GM19351 (cell line): ENCODE measurements around the gene CASK.

Experiments used
- ATAC-seq: cut with Tn5 transposase; IDR thresholded peaks from one replicate; pipeline ENCODE4 v1.9.1; 2021; ENCODE audit warnings: mild to moderate bottlenecking, moderate library complexity; ENCODE audit not compliant: unreplicated experiment

CASK gene

DNA sequence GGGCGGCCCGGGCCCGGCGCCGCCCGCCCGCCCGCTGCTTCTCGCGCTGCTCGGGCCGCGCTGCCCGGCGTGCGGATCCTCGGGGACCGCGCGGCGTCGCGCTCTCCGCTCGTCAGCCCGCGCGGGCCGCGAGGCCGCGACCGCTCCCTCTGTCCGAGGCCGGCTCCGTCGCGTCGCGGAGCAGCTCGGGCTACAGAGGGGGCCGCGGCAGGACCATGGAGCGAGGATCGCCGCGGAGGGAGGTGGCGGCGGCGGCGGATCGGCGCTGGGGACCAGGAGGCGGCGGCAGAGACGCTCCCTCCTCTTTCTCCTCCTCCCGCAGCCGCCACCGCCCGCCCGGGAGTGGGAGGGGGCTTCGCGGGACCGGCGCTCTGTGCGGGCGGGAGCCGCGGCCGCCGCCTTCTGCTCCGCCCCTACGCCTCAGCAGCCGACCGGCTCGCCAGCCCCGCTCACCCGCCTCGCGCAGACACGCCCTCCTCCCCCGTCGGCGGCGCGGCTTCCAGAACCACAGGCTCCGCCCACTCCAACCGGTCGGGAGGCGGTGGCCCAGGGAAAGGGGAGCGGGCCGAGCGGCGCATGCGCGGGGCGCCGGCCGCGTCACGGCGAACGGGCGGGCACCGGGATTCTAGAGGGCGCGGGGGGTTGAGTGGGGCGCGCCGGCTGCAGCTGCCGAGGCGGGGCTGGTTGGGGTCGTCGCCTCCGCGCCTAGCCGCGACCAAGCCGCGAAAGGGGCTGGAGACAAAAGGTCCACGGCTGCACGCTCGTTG, at the start of gene CASK:
Gene CASK (minus strand): TSS at position 344 of the 767 bp plus-strand sequence. CDS start 566 bp downstream, outside the sequence.
- ATAC-seq, result peak; percentile 81

DNA sequence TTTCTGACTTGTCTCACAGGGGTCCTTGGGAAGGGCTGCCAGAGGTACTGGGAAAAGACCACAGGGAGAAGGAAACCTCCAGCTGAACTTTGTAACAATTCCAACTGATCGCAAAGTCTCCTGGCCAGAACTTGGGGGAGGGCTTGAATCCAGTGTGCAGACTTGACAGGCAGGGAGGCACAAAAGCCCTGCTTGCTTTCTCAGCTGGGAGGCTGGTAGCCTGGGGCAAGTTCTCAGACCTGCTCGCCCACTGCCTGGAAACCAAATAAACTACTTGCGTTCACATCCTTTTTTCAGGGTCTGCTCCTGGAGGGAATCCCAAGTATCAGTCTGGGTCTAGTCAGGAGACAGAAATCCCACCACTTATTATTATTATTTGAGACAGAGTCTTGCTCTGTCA, 48.0 kb upstream of the CASK start:
- no peak for ATAC-seq

DNA sequence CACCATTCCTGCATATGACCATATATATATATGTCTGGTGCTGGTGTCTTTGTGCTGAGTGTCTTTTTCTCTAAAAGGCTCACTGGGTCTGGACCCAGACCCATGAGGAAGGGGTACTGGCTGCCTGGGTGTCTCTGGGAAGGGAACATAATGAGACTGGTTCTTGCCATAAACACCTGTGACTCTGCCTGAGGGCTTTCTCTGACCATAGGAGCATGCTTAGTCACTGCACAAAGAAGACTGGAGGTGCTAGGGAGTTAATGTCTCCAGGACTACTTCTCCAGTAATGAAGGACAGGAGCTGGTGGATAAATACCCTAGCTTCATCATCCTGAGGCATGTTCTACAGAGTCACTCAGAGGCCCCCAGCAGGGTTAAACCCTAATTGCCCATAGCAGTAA, 47.1 kb upstream of the CASK start:
- no peak for ATAC-seq

DNA sequence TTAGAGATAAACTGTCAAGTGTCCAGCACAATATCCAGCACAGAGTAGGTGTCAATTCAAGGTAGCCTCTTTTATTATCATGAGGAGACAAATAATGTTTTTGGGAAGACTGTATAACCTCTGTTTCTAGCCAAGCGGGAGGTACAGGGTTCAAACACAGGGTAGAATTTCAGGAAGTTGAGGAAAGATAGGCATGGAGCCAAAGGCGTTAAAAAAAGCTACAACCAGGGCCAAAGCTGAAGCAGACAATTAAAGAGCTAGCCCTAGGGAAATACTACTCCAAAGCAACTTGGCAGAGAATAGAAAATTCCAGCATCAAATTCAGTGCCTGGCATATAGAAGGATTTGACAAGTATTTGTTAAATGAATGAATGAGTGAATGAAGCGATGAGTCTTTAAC, 40.0 kb upstream of the CASK start:
- no peak for ATAC-seq

DNA sequence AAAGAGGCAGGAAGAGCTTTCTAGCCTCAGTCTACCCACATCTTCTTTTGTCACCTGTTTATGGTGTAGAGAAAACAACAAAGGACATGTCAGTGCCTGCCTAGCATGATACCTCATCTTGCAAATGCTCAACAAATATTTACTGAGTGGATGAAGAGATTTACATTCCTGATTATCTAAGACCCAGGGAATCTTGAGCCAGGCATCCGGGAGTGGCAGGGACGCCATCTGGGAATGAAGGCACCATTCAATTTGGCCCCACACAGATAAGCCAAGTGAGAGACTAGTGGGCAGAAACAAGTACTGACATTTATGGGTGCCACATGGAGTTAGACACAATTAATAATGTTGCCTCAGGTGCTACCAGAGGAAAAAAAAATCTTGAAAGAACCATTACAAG, 36.8 kb upstream of the CASK start:
- no peak for ATAC-seq

DNA sequence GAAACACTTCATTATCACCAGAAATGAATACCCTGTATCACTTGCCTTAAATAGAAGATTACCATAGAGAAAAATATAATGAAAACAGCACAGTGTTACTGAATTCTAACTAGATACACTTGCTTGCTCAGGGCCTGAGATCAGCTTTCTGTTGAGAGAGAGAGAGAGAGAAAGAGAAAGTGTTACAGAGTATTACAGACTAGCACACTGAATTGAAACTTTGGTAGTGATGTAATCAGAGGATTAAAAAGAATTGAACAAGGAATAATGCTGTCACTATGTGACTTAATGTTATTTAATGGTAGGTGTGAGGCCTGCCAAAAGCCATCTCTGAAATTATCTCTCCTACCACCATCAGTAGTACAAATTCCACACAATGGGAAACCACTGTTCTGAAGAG, 35.5 kb upstream of the CASK start:
- no peak for ATAC-seq

DNA sequence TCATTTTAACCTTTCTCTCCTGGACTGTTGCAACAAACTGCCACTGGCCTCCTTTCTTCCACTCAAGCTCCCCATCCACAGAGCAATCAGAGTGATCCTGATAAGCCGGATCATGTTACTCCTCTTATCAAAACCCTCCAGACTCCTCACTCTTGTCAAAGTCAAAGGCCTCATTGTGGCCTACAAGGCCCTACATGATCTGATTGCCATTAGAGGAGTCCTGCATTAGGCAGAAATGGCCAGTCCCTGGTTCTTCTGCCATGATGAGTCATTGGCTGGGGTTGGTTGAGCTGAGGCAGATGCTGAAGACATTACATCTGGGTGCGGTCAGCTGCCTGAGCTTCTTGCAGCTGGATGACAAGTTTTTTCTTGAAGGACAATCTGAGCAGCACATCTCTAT, 32.7 kb upstream of the CASK start:
- ATAC-seq, result no peak

DNA sequence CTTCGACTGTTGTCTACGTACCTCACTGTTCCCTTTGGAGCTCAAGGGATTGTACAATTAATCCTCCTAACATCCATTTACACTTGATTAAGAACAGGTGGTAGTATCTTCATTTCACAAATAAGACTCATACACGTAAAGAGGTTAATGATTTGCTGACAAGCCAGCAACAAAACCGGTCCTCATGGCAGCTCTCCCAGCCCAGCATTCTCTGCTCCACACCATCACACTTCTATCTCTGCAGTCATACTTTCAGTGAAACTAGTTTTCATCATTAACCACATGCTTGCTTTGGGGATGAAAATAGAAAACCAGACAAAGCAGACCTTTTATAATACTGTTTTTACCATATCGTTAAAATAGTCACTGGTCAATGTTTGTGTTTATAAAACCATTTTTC, 28.7 kb upstream of the CASK start:
- ATAC-seq, result no peak

DNA sequence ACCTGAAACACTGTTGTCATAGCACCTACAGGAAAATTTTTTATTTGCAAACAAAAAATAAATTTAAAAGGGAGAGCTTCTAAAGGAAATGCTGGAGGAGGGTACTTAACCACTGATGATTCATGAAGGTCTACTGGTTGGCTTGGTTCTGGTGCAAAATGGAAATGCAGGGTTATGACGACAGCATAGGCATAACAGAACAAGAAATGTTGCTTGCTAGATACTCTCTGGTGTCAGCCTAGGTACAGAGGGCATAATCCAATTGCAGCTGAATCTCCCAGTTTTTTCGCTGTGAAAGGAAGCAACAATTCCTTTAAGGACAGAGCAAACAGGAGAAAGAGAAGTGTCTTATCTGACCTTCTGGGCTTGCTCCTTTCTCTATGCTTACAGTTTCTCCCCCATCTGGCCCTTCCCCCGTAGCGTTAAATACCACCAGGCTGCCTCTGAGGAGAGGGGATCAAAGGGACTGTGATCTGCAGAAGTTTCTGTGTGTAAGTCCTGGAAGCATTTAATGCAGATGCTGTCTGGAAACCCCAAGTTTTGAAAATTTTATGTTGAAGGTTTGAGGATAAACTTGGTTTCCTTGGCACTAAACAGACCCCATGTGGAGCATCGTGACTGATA, 23.7 kb upstream of the CASK start:
- ATAC-seq, result no peak

DNA sequence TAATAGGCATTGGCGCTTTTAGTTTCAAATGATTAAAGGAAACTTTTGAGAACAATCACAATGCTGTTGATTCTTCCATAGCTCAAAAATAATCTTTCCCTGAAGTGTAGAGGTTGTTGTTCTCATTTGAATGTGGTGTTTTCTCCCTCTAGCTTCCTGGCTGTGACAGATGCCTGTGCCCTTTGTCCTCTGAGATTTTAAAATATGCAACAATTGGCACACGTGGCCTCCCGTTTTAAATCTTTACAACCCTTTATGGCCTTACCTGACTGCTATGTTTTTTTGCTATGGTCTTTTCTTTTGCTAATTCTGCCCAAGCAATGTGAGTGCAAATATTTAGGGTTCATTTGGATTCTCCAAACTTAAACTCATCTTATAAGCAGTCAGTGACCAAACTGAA, 22.9 kb upstream of the CASK start:
- ATAC-seq, result no peak

DNA sequence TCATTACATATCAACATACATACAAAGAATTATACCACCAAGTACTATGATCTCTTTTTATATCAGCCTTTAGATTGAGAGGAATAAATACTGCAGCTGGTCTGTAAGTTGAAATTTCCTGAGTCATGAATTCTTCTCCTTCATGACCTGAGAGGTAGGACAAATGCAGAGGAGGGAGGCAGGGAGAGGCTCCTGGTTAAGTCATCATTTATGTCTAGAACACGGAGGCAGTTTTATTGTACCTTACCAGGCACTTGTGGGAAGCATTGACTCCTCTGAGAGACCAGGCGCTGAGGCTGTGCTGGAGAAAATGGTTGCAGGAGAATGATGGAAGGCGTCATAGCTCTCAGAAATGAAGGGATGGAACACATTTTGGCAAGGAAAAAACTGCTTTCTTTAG, 12.5 kb upstream of the CASK start:
- no peak for ATAC-seq

GRCh38 chrX:41933546-41933945, 10.2 kb upstream of the CASK start:
- no peak for ATAC-seq

- ATAC-seq, result no peak
Observed at GRCh38 chrX:41932885-41933284, 9.5 kb upstream of the CASK start.

DNA sequence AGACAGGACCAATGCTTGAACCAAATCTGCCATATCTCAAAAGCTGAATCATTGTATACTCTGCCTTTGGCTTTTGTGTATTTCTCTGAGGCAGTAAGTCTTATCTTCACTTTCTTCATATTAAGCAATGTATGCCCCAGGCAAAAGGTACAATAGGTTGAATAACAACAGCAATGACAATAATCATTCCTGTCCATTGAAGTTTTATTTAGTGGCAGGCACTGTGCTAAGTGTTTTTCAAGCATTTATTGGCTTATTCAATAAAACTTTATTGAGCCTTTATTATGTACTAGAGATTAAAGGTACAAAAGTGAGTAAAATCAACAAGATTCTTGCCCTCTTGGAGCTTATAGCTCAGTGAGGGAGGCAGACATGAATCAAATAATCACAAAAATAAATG, 8.2 kb upstream of the CASK start:
- no peak for ATAC-seq

GRCh38 chrX:41923978-41924683, 777 bp upstream of the CASK start:
- peak; percentile 22 for ATAC-seq

DNA sequence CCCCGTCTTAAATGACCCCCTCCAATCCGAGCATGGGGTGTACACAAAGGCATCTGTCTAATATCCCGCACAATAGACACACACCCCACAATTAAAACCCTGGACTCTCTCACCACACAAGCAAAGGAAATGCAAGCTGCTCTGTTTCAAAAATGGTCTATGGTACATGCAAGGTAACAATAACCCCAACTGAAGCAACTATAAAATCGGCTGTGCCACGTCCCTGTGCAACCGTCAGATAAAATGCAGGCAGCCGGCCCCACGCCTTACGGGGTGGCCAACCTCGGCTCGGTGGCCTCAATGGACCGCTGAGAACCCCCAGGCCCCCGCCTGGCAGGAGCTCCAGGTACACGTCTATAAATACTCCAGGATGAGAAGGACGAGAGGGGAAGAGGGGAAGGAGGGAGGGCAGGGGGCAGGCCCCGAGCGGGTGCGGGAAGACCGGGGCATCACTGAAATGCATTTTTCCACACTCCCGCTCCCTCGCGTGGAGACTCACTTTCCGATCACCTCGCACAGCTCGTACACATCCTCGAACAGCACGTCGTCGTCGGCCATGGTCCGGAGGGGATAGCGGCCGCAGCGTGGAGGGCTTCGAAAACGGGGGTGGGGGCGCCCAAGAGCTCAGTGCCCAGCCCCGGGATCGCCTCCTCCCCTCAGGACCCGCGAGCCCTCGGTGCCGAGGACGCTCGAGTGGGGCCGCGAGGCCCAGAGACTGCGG, 763 bp downstream of the CASK start:
- ATAC-seq, result no peak

GRCh38 chrX:41921492-41922430, 1.6 kb downstream of the CASK start:
- ATAC-seq, result peak; percentile 24

GRCh38 chrX:41919870-41920269, 3.5 kb downstream of the CASK start:
- ATAC-seq, result no peak

- no peak for ATAC-seq
Observed at GRCh38 chrX:41917517-41917916, 5.8 kb downstream of the CASK start.

DNA sequence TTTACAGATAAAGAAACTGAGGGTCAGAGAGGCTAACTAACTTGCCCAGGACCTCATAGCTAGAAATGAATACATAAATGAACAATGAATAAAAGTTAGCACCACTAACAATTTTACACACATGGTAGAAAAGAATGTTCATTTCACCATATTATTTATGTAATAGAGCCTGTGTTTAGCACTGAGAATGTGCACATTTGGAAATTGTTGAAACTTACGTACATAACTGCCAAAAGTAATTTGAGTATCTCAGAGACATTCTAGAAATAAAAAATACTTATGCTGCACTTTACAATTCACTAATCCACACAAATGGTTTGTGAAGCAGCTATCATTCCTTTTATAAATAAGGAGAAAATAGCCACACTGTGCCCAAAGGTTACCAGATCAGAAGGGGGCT, 9.9 kb downstream of the CASK start:
- no peak for ATAC-seq
